HepG2 (cell line): ENCODE data around the gene GLIS1. TPM values are rescaled to one million over a fixed set of nuclear protein-coding genes. Genes with fewer than 3 reads are reported as not detected.

Source experiments
- ATAC-seq: fragments of 200-7000 bp; cut with Tn5 transposase; 3 replicates; pipeline ENCODE4 v1.9.1; 2020; ENCODE audit warnings: mild to moderate bottlenecking, moderate library complexity
- BruUV-seq: library from RNA; stranded (reverse); fragments of 400-500 nt; replicated peaks from 2 replicates; lab custom pipeline; 2021; lab: Mats Ljungman, UMichigan
- CTCF ChIA-PET: fragments of 300-600 bp; formaldehyde crosslinking; extraction: SDS; loops from one replicate; lab custom pipeline; 2021; ENCODE audit warnings: low total read pairs, inconsistent platforms, low intra/inter-chr PET ratio; lab: Yijun Ruan, JAX
- POLR2A ChIA-PET: fragments of 350-600 bp; sonication (Branson Sonifier 250); formaldehyde crosslinking; loops from one replicate; lab custom pipeline; 2020; ENCODE audit warnings: antibody characterized with exemption, inconsistent platforms; lab: Yijun Ruan, JAX
- DNase-seq: peaks from one replicate; pipeline ENCODE4 v3.0.0-alpha.2; 2015; ENCODE audit warnings: low spot score
- FAIRE-seq: peaks from 3 replicates; lab custom pipeline; 2011; peaks lifted over from hg19 to GRCh38; lab: Jason Lieb, UNC
- H2AFZ ChIP-seq: one replicate; pipeline ENCODE4 v1.6.1; 2011; ENCODE audit warnings: low read length, inconsistent platforms
- H3K27ac ChIP-seq: fragments of 300-600 bp; 3 replicates; pipeline ENCODE4 v1.8.0; 2011; ENCODE audit warnings: mixed run types, mild to moderate bottlenecking, mixed read lengths, low read length, inconsistent platforms; ENCODE audit not compliant: insufficient read depth; ENCODE audit errors: extremely low read length
- H3K27me3 ChIP-seq, 2 experiments: fragments of 200-600 bp in 1 of 2; 2 replicates in 1 of 2; 3 replicates in 1 of 2; pipeline versions ENCODE4 v1.6.0 to v1.8.0; 2011; ENCODE audit warnings: low read length in 2 of 2, mild to moderate bottlenecking in 2 of 2, moderate library complexity in 2 of 2, inconsistent platforms in 1 of 2; ENCODE audit not compliant: insufficient read depth in 2 of 2, control insufficient read depth in 1 of 2
- H3K36me3 ChIP-seq, 2 experiments: fragments of 200-600 bp in 1 of 2; replicated peaks in 1 of 2; 2 replicates in 1 of 2; 3 replicates in 1 of 2; pipeline versions ENCODE4 v1.5.1 to v1.8.0; 2011; ENCODE audit warnings: low read length in 2 of 2, inconsistent platforms in 1 of 2; ENCODE audit not compliant: insufficient read depth in 2 of 2, control insufficient read depth in 1 of 2
- H3K4me1 ChIP-seq: 2 replicates; pipeline ENCODE4 v1.5.1; 2012; ENCODE audit warnings: low read length, inconsistent platforms; ENCODE audit not compliant: insufficient read depth
- H3K4me2 ChIP-seq: 2 replicates; pipeline ENCODE4 v1.6.0; 2011; ENCODE audit warnings: low read depth, low read length, inconsistent platforms
- H3K4me3 ChIP-seq, 3 experiments: fragments of 200-600 bp in 1 of 3; sonication (generic), shearing (Covaris generic) in 1 of 3; replicated peaks in 1 of 3; 2 replicates each; pipeline ENCODE4 v1.5.1; 2011 to 2016; ENCODE audit warnings: low read length in 3 of 3, inconsistent platforms in 2 of 3, low read depth in 2 of 3, mild to moderate bottlenecking in 2 of 3, control low read depth in 1 of 3, mixed read lengths in 1 of 3; ENCODE audit not compliant: insufficient read depth in 1 of 3
- H3K79me2 ChIP-seq: one replicate; pipeline ENCODE4 v1.6.1; 2011; ENCODE audit warnings: low read length, inconsistent platforms; ENCODE audit not compliant: insufficient read depth
- H3K9ac ChIP-seq: 2 replicates; pipeline ENCODE4 v1.6.0; 2011; ENCODE audit warnings: mild to moderate bottlenecking, low read depth, low read length, inconsistent platforms; ENCODE audit not compliant: insufficient read depth
- H3K9me3 ChIP-seq: 2 replicates; pipeline ENCODE4 v1.5.1; 2012; ENCODE audit warnings: mild to moderate bottlenecking, low read length
- H4K20me1 ChIP-seq: 2 replicates; pipeline ENCODE4 v1.6.0; 2011; ENCODE audit warnings: inconsistent platforms, mild to moderate bottlenecking, low read length, moderate library complexity; ENCODE audit not compliant: insufficient read depth
- ARHGAP35 ChIP-seq: sonication (generic); formaldehyde crosslinking; IDR thresholded peaks from 2 replicates; pipeline ENCODE4 v1.9.0; 2022; ENCODE audit warnings: mild to moderate bottlenecking, inconsistent platforms, moderate library complexity, missing genetic modification reagents, borderline replicate concordance
- HMGA1 ChIP-seq: sonication (generic); formaldehyde crosslinking; conservative IDR thresholded peaks from 2 replicates; pipeline ENCODE4 v1.4.0; 2020; ENCODE audit warnings: missing genetic modification reagents
- NR2F2 ChIP-seq: IDR thresholded peaks from 2 replicates; pipeline ENCODE4 v1.6.1; 2012; ENCODE audit warnings: low read depth, inconsistent platforms, borderline replicate concordance
- SP4 ChIP-seq: sonication (generic); formaldehyde crosslinking; IDR thresholded peaks from 2 replicates; pipeline ENCODE4 v1.8.1; 2023; ENCODE audit warnings: mild to moderate bottlenecking, missing genetic modification reagents
- TBP ChIP-seq: sonication (generic); formaldehyde crosslinking; IDR thresholded peaks from 2 replicates; pipeline ENCODE4 v1.5.0; 2020; ENCODE audit warnings: missing genetic modification reagents
- ZNF121 ChIP-seq: sonication (generic); formaldehyde crosslinking; IDR thresholded peaks from 2 replicates; pipeline ENCODE4 v1.5.0; 2020; ENCODE audit warnings: mild to moderate bottlenecking, missing genetic modification reagents
- ZNF841 ChIP-seq: sonication (generic); formaldehyde crosslinking; IDR thresholded peaks from 2 replicates; pipeline ENCODE4 v1.8.1; 2023; ENCODE audit warnings: missing genetic modification reagents, borderline replicate concordance
- WGBS: methylation state at CpG from one replicate; pipeline ENCODE4 v1.1.6; 2017; ENCODE audit warnings: low lambda C conversion rate; 5-methylcytosine and 5-hydroxymethylcytosine counted together
- in situ Hi-C: cut with HindIII; loops from 2 replicates; pipeline ENCODE4 v1.10.0; 2017; ENCODE audit warnings: low pct_unique_long_range_greater_than_20kb; ENCODE audit not compliant: extremely low pct_ligation_motif_present
- intact Hi-C: fragments of 100-400 bp; cut with micrococcal nuclease; formaldehyde crosslinking; loops from one replicate; pipeline ENCODE4 v1.10.0; 2022; ENCODE audit not compliant: unreplicated experiment
- polyA plus RNA-seq, 8 experiments: library from polyadenylated mRNA; depleted of rRNA in 3 of 8; stranded (reverse) in 7 of 8; unstranded in 1 of 8; fragments of >200 nt; fragmentation: Illumina TruSeq in 4 of 8; extraction: Trizol in 4 of 8; gene quantifications; 2 replicates each; pipeline versions ENCODE4 v1.2.1 to v1.2.3, GENCODE V29; 2011 to 2016; ENCODE audit warnings: low read depth in 4 of 8, missing spikeins in 1 of 8, mixed read lengths in 1 of 8; ENCODE audit not compliant: insufficient read depth in 1 of 8
- total RNA-seq, 5 experiments: library from RNA; depleted of rRNA; stranded (reverse); fragments of >200 nt; fragmentation: Illumina TruSeq; extraction: Trizol; gene quantifications; 2 replicates each; pipeline ENCODE4 v1.2.3, GENCODE V29; 2016; ENCODE audit warnings: low read depth in 1 of 5
- TF ChIP-seq, protein P1 (sequence below): sonication (generic); formaldehyde crosslinking; IDR thresholded peaks from 2 replicates; pipeline ENCODE4 v1.5.0; 2020; ENCODE audit warnings: mild to moderate bottlenecking, missing genetic modification reagents, borderline replicate concordance
- TF ChIP-seq, protein P2 (sequence below): sonication (generic); formaldehyde crosslinking; IDR thresholded peaks from 2 replicates; pipeline ENCODE4 v1.8.0; 2022; ENCODE audit warnings: mild to moderate bottlenecking, missing genetic modification reagents, moderate library complexity
- TF ChIP-seq, protein P3 (sequence below): sonication (generic); formaldehyde crosslinking; IDR thresholded peaks from 2 replicates; pipeline ENCODE4 v1.4.0; 2020; ENCODE audit warnings: missing genetic modification reagents, low read depth, mild to moderate bottlenecking, borderline replicate concordance
- TF ChIP-seq, protein P4 (sequence below): sonication (generic); formaldehyde crosslinking; IDR thresholded peaks from 2 replicates; pipeline ENCODE4 v1.5.0; 2020; ENCODE audit warnings: missing genetic modification reagents, mild to moderate bottlenecking, borderline replicate concordance

Gene GLIS1
- total and polyA plus RNA-seq, 2 of the 13 experiments (the other 11 are each of a cell fraction or from before 2014, with no cell fraction given), result 0.03 TPM; not detected in 1

DNA sequence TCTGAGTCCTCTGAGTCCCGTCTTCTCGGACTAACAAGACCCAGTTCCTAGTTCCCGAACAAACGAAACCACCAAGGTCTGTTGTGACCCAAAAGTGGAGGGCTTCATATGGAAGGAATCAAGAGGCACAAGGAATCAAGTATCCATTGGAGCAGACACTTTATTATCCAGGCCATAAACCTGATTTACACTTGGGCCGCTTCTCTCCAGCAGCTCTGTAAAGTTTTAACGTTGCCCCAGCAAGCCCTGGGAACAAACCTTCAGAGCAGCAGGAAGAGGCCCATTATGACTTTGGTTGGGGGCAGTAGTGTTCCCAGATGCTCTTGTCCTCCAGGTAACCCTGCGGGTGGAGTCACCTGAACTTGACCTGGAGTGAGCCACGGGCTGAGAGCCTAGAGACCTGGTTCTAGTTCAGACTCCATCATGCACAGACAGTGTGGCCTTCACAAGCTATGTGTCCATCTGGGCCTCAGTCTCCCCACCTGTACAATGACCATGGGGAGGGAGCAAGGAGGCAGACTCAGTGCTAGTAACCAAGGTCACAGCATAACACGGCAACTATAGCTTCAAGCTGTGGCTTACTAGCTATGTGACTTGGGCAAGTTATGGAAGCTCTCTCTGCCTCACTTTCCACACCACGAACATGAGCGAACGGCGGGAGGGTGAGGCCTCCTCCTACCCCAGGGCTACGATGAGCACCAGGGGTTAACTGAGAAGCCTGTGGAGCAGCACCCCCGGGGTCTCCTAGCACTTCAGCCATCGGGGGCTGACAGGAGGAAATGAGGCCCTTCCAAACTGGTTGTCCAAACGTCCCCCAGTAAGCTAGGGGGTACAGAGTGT, 95.7 kb downstream of the GLIS1 start (continued):
- TF ChIP-seq, protein P1, sequence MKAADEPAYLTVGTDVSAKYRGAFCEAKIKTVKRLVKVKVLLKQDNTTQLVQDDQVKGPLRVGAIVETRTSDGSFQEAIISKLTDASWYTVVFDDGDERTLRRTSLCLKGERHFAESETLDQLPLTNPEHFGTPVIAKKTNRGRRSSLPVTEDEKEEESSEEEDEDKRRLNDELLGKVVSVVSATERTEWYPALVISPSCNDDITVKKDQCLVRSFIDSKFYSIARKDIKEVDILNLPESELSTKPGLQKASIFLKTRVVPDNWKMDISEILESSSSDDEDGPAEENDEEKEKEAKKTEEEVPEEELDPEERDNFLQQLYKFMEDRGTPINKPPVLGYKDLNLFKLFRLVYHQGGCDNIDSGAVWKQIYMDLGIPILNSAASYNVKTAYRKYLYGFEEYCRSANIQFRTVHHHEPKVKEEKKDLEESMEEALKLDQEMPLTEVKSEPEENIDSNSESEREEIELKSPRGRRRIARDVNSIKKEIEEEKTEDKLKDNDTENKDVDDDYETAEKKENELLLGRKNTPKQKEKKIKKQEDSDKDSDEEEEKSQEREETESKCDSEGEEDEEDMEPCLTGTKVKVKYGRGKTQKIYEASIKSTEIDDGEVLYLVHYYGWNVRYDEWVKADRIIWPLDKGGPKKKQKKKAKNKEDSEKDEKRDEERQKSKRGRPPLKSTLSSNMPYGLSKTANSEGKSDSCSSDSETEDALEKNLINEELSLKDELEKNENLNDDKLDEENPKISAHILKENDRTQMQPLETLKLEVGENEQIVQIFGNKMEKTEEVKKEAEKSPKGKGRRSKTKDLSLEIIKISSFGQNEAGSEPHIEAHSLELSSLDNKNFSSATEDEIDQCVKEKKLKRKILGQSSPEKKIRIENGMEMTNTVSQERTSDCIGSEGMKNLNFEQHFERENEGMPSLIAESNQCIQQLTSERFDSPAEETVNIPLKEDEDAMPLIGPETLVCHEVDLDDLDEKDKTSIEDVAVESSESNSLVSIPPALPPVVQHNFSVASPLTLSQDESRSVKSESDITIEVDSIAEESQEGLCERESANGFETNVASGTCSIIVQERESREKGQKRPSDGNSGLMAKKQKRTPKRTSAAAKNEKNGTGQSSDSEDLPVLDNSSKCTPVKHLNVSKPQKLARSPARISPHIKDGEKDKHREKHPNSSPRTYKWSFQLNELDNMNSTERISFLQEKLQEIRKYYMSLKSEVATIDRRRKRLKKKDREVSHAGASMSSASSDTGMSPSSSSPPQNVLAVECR (CRISPR knock-in tag), result no peak
- TF ChIP-seq, protein P2, sequence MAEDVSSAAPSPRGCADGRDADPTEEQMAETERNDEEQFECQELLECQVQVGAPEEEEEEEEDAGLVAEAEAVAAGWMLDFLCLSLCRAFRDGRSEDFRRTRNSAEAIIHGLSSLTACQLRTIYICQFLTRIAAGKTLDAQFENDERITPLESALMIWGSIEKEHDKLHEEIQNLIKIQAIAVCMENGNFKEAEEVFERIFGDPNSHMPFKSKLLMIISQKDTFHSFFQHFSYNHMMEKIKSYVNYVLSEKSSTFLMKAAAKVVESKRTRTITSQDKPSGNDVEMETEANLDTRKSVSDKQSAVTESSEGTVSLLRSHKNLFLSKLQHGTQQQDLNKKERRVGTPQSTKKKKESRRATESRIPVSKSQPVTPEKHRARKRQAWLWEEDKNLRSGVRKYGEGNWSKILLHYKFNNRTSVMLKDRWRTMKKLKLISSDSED (CRISPR knock-in tag), result no peak
- no peak for TF ChIP-seq NR2F2

DNA sequence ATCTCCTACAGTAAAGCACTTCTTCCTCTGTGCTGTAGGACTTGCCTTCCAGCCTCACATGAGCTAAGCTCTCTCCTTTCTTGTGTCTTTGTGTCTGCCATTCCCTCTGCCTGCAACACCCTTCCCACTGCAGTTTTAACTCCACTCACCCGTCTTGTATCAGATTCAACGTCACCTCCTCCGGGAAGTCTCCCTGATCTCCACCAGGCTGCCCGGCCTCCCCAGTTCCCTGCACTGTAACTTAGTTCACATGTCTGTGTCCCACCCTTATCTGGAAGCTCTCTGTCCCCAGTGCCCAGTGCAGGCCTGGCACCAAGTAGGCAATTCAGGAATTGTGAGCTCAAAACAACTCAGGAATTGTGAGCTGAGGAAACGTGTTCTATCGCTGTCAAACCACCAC, 96.4 kb downstream of the GLIS1 start:
- H3K9me3 ChIP-seq, result no peaks in the 10 kb centered on the region
- no peak overlapping the region for H3K4me2 ChIP-seq
- WGBS, result 20% methylated on average over 6 of the region's 6 CpGs
- no peak for FAIRE-seq
- BruUV-seq, result no TSS peak
- H3K4me3 ChIP-seq, result no peak overlapping the region
- intact Hi-C loops, result no loop called here
- POLR2A ChIA-PET, result no interaction called here
- no peak overlapping the region for H3K27ac ChIP-seq
- in situ Hi-C loops, result no loop called here
- H3K36me3 ChIP-seq, result no peaks in the 10 kb centered on the region
- H3K27me3 ChIP-seq, result peaks cover 0 to 38% of the 10 kb centered on the region in 2 experiments; a peak in 3 of 5 replicates
- CTCF ChIA-PET, result no interaction called here
- no peak for DNase-seq
- no peak overlapping the region for H2AFZ ChIP-seq
- H4K20me1 ChIP-seq, result no peaks in the 10 kb centered on the region
- no peaks in the 10 kb centered on the region for H3K4me1 ChIP-seq
- no peak for ATAC-seq
- H3K9ac ChIP-seq, result no peak overlapping the region
- no peaks in the 10 kb centered on the region for H3K79me2 ChIP-seq
- TF ChIP-seq HMGA1 (CRISPR knock-in tag), result no peak
- no peak for TF ChIP-seq SP4 (CRISPR knock-in tag)
- no peak for TF ChIP-seq TBP
- no peak for TF ChIP-seq ZNF841
- TF ChIP-seq ZNF121, result no peak
- TF ChIP-seq, protein P3, sequence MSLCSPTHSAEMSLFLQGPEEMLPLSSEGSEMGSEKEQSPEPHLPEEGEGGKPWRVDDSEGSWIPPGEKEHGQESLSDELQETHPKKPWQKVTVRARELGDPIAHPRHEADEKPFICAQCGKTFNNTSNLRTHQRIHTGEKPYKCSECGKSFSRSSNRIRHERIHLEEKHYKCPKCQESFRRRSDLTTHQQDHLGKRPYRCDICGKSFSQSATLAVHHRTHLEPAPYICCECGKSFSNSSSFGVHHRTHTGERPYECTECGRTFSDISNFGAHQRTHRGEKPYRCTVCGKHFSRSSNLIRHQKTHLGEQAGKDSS (CRISPR knock-in tag), result no peak
- TF ChIP-seq, protein P4, sequence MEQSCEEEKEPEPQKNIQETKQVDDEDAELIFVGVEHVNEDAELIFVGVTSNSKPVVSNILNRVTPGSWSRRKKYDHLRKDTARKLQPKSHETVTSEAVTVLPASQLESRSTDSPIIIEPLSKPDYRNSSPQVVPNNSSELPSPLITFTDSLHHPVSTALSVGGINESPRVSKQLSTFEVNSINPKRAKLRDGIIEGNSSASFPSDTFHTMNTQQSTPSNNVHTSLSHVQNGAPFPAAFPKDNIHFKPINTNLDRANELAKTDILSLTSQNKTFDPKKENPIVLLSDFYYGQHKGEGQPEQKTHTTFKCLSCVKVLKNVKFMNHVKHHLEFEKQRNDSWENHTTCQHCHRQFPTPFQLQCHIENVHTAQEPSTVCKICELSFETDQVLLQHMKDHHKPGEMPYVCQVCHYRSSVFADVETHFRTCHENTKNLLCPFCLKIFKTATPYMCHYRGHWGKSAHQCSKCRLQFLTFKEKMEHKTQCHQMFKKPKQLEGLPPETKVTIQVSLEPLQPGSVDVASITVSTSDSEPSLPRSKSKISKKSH, result no peak
- no peak for TF ChIP-seq ARHGAP35 (CRISPR knock-in tag)
